ENCODE data around the gene ZDHHC3. TPM values are rescaled to one million over a fixed set of nuclear protein-coding genes. Genes with fewer than 3 reads are reported as not detected.

Gene ZDHHC3
- total and polyA plus RNA-seq, 12 donors, result 19.0 to 52.2 (median 42.2) TPM

DNA sequence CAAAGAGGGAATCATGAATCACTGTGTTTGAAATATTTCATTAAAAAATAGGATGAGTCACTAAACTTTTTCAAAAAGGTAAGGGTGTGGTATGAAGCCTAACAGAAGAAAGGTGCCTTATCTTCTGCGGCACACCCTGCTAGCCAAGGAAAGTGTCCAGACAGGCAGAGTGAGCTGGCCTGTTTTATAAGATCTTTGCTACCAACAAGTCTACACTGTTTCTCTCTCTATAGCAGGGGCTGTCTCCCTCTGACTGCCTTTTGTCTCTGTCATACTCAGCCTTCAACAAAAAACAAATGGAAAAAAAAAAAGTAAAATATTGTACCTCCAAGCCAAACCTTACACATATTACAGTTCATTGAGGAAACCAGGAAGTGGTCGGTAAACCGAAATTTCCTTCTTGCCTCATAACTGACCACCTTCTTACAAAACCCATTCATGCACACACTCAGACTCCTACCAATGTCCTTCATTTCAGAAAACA is 9.1 kb downstream of the ZDHHC3 start:
- no peak for DNase-seq
- H3K36me3 ChIP-seq, result no peaks in the 10 kb centered on the region
- no peaks in the 10 kb centered on the region for H3K9me3 ChIP-seq
- peak overlapping the region in 1 of 10 donors; percentile 29 for H3K27ac ChIP-seq
- H3K4me3 ChIP-seq, result no peak overlapping the region
- TF ChIP-seq, protein P1, sequence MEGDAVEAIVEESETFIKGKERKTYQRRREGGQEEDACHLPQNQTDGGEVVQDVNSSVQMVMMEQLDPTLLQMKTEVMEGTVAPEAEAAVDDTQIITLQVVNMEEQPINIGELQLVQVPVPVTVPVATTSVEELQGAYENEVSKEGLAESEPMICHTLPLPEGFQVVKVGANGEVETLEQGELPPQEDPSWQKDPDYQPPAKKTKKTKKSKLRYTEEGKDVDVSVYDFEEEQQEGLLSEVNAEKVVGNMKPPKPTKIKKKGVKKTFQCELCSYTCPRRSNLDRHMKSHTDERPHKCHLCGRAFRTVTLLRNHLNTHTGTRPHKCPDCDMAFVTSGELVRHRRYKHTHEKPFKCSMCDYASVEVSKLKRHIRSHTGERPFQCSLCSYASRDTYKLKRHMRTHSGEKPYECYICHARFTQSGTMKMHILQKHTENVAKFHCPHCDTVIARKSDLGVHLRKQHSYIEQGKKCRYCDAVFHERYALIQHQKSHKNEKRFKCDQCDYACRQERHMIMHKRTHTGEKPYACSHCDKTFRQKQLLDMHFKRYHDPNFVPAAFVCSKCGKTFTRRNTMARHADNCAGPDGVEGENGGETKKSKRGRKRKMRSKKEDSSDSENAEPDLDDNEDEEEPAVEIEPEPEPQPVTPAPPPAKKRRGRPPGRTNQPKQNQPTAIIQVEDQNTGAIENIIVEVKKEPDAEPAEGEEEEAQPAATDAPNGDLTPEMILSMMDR (IDR thresholded peaks at IDR 0.05), result no peak
- H3K4me1 ChIP-seq, result peaks cover 3 to 74% (median 44%) of the 10 kb centered on the region in 9 donors
- intact Hi-C loops (cut with DNase I), result no loop called here
- no peak for ATAC-seq
- WGBS, 2 donors, result 74 to 84% methylated on average over 3 of the region's 3 CpGs
- no peaks in the 10 kb centered on the region for H3K27me3 ChIP-seq

DNA sequence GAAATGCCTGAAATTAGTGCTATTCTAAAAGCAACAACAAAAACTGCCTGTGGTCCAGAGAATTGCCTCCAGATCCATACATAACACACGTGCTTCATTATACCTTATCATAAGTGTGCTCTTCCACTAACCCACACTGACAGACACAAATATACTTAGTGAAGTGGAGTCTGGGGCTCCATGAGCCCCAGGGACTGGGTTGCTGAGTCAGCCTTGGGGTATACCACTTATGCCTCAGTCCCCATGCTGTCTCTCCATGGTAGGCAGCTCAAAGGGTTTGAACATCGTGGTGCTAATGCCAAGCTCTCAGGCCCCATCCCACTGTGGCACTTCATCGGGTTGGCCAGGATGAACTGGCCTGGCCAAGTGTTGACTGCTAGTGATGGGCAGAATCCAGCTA is 10.8 kb downstream of the ZDHHC3 start:
- no peaks in the 10 kb centered on the region for H3K9me3 ChIP-seq
- no peak overlapping the region for H3K27ac ChIP-seq
- no peak for ATAC-seq
- H3K4me1 ChIP-seq, result peaks cover 3 to 79% (median 46%) of the 10 kb centered on the region in 9 donors
- TF ChIP-seq, protein P1 (IDR thresholded peaks at IDR 0.05), result no peak
- H3K36me3 ChIP-seq, result no peaks in the 10 kb centered on the region
- H3K4me3 ChIP-seq, result no peak overlapping the region
- 81 to 84% methylated on average over 3 of the region's 3 CpGs for WGBS, 2 donors
- no peaks in the 10 kb centered on the region for H3K27me3 ChIP-seq
- intact Hi-C loops (cut with DNase I), result no loop called here
- DNase-seq, result no peak

DNA sequence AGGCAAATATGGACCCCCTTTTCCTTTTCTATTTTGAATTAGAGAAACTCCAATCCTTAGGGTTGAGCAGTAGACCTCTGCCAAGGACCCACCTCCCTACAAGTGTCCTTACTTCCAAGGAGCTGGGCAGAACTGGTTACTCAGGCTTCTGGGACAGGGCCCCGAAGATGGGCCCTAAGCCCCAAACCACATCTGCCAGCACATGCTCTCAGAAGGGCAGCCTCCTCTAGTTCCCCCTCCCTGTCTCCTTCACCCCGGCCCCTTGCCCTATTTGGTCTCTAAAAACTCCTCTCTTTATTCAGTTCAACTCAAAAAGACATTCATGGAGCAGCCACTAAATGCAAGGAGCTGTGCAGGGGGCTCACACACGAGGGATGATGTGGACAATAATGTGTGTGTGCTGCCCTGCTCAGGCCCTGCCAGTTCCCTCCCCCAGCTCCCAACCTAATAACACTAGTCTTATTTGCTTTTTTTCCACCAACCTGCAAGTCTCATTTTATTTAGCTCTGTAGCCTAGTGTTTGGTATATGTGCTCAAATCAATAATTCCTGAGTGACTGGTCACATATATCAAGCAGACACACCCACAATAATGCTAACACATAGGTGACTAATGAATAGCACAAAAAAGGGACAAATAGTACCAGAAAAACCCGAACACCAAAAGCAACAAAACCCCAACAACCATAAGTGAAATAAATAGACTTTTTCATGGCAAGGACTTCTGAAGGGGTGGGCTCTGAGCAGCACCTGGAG is 12.2 kb downstream of the ZDHHC3 start:
- intact Hi-C loops (cut with DNase I), result no loop called here
- 91 to 92% methylated on average over 4 of the region's 4 CpGs for WGBS, 2 donors
- ATAC-seq, result no peak

DNA sequence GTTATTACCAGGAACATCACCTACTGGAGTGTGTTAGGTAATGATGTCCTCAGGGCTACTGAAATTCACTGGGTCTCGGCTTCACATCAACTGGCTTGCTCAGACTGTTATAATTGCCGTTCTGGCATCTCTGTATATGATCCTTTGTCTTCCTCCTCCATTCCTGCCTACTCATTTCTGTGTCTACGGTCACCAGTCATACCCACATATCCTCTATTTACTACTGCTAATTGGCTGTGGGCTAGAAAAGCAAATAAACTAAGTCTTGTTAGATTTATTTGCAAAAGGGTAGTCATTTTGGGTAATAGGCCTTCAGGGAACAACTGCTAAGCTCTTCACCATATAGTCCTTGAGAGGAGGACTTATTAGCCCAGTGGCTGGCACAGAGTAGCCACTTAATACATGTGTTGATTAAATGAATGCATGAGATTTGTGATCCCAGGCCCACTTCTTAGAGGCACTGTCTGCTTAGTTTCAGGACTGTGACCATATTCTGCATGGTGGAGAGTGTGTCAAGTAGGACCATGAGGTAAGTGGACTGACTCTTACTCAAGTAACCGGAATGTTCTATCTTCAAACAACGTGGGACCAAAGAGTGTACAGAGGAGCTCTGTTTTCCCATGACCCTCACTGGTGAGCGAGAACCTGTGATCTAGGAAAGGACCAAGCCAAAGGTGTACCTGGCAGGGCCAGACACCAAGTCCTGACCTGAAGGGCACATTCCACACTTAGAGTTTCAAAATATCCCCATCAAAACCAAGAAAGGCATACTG is 13.2 kb downstream of the ZDHHC3 start:
- DNase-seq, result no peak
- Histone ChIP-seq H3K4me3 (no peak overlapping the region), H3K9me3 (no peaks in the 10 kb centered on the region), H3K4me1 (peaks cover 0 to 59% (median 30%) of the 10 kb centered on the region in 9 donors), H3K27ac (peak overlapping the region in 1 of 10 donors; percentile 3), H3K27me3 (no peaks in the 10 kb centered on the region), H3K36me3 (peaks cover 0 to 18% (median 4%) of the 10 kb centered on the region in 9 donors)
- intact Hi-C loops (cut with DNase I), result no loop called here
- TF ChIP-seq, protein P1 (IDR thresholded peaks at IDR 0.05), result no peak
- 93% methylated on average over 6 of the region's 6 CpGs for WGBS, 2 donors
- ATAC-seq, result no peak

More for the DNA sequence above, 12.2 kb downstream of the ZDHHC3 start:
- Histone ChIP-seq H3K9me3 (no peaks in the 10 kb centered on the region), H3K4me3 (no peak overlapping the region), H3K27me3 (no peaks in the 10 kb centered on the region), H3K27ac (no peak overlapping the region), H3K36me3 (peaks cover 0 to 9% (median 0%) of the 10 kb centered on the region in 9 donors), H3K4me1 (peaks cover 0 to 68% (median 40%) of the 10 kb centered on the region in 9 donors)
- TF ChIP-seq, protein P1 (IDR thresholded peaks at IDR 0.05), result no peak
- no peak for DNase-seq

Measured in heart right ventricle (tissue), 16 donors.